GM23248 (cell line): Measurements from ENCODE around the gene CSAG2.
"Not testable (repeated sequence)": the region's sequence is repeated elsewhere in the genome, so short reads cannot be mapped to it uniquely, and the experiment has no call there.

Experiments used
- EZH2 ChIP-seq: fragments of 200-600 bp; sonication (generic); IDR thresholded peaks from 2 replicates; pipeline ENCODE4 v1.6.1; 2018; ENCODE audit warnings: antibody characterized with exemption, mild to moderate bottlenecking; ENCODE audit not compliant: insufficient read depth, poor library complexity, severe bottlenecking
- EZH2phosphoT487 ChIP-seq: fragments of 200-600 bp; sonication (generic); IDR thresholded peaks from 2 replicates; pipeline ENCODE4 v1.6.1; 2018; ENCODE audit warnings: antibody characterized with exemption, moderate library complexity, mild to moderate bottlenecking, low read depth; ENCODE audit not compliant: insufficient read depth

DNA sequence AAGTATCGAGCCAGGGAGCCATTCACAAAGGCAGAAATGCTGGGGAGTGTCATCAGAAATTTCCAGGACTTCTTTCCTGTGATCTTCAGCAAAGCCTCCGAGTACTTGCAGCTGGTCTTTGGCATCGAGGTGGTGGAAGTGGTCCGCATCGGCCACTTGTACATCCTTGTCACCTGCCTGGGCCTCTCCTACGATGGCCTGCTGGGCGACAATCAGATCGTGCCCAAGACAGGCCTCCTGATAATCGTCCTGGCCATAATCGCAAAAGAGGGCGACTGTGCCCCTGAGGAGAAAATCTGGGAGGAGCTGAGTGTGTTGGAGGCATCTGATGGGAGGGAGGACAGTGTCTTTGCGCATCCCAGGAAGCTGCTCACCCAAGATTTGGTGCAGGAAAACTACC, 27.5 kb upstream of the CSAG2 start:
- TF ChIP-seq EZH2, EZH2phosphoT487: not testable (repeated sequence)
